Neural cell (in vitro differentiated cells): ENCODE measurements around the gene MS4A15. TPM values are rescaled to one million over a fixed set of nuclear protein-coding genes. Genes with fewer than 3 reads are reported as not detected.

Experiments used
- H2AFZ ChIP-seq: fragments of 200-600, 300-800 bp; sonication (generic), shearing (Covaris generic); 2 replicates; pipeline ENCODE4 v1.6.0; 2014; ENCODE audit warnings: low read depth, mild to moderate bottlenecking, antibody characterized with exemption, low read length, moderate library complexity
- H3F3A ChIP-seq: fragments of 200-600 bp; shearing (Covaris generic); 2 replicates; pipeline ENCODE4 v1.6.1; 2016; ENCODE audit warnings: mild to moderate bottlenecking, moderate library complexity, mixed read lengths, antibody characterized with exemption, low read length; ENCODE audit not compliant: insufficient read depth, poor library complexity, severe bottlenecking
- H3K27ac ChIP-seq: fragments of 200-600, 300-800 bp; sonication (generic), shearing (Covaris generic); 2 replicates; pipeline ENCODE4 v1.5.1; 2014; ENCODE audit warnings: mild to moderate bottlenecking, low read length, moderate library complexity
- H3K27me3 ChIP-seq: fragments of 300-800, 200-600 bp; sonication (generic), shearing (Covaris generic); 2 replicates; pipeline ENCODE4 v1.6.0; 2014; ENCODE audit warnings: mild to moderate bottlenecking, low read depth, low read length, moderate library complexity; ENCODE audit not compliant: insufficient read depth
- H3K36me3 ChIP-seq: fragments of 300-800, 200-600 bp; sonication (generic), shearing (Covaris generic); 2 replicates; pipeline ENCODE4 v1.5.1; 2014; ENCODE audit warnings: mild to moderate bottlenecking, antibody characterized with exemption, low read length, moderate library complexity; ENCODE audit not compliant: insufficient read depth
- H3K4me2 ChIP-seq: fragments of 300-800, 200-600 bp; sonication (generic), shearing (Covaris generic); 2 replicates; pipeline ENCODE4 v1.6.0; 2014; ENCODE audit warnings: mild to moderate bottlenecking, low read length
- H3K4me3 ChIP-seq: fragments of 300-800, 200-600 bp; sonication (generic), shearing (Covaris generic); 2 replicates; pipeline ENCODE4 v1.5.1; 2014; ENCODE audit warnings: mild to moderate bottlenecking, low read length, moderate library complexity
- H3K79me2 ChIP-seq: fragments of 200-600 bp; shearing (Covaris generic); replicated peaks from 2 replicates; pipeline ENCODE4 v1.6.0; 2014; ENCODE audit warnings: mild to moderate bottlenecking, low read length, moderate library complexity; ENCODE audit not compliant: insufficient read depth
- H3K9ac ChIP-seq: fragments of 300-800, 200-600 bp; sonication (generic), shearing (Covaris generic); 2 replicates; pipeline ENCODE4 v1.6.1; 2016; ENCODE audit warnings: mild to moderate bottlenecking, low read length, mixed read lengths
- H3K9me2 ChIP-seq: fragments of 200-600 bp; shearing (Covaris generic); 2 replicates; pipeline ENCODE4 v1.6.1; 2016; ENCODE audit warnings: mild to moderate bottlenecking, low read length, mixed read lengths; ENCODE audit not compliant: insufficient read depth
- H3K9me3 ChIP-seq: fragments of 200-600, 300-800 bp; sonication (generic), shearing (Covaris generic); 2 replicates; pipeline ENCODE4 v1.6.1; 2016; ENCODE audit warnings: mild to moderate bottlenecking, mixed run types, low read length, moderate library complexity, mixed read lengths
- H4K20me1 ChIP-seq: fragments of 200-600 bp; shearing (Covaris generic); 2 replicates; pipeline ENCODE4 v1.6.1; 2016; ENCODE audit warnings: mild to moderate bottlenecking, mixed run types; ENCODE audit not compliant: insufficient read depth
- CTCF ChIP-seq: fragments of 450-650 bp; IDR thresholded peaks from 2 replicates; pipeline ENCODE4 v1.5.1; 2014; ENCODE audit warnings: antibody characterized with exemption, mild to moderate bottlenecking, moderate library complexity; ENCODE audit not compliant: poor library complexity, severe bottlenecking
- EP300 ChIP-seq: fragments of 450-650 bp; conservative IDR thresholded peaks from 2 replicates; pipeline ENCODE4 v1.6.1; 2014; ENCODE audit warnings: antibody characterized with exemption, mild to moderate bottlenecking, moderate library complexity; ENCODE audit not compliant: poor library complexity, severe bottlenecking
- EZH2 ChIP-seq: fragments of 200-600, 300-800 bp; shearing (Covaris generic), sonication (generic); IDR thresholded peaks from 2 replicates; pipeline ENCODE4 v1.6.1; 2014; ENCODE audit warnings: antibody characterized with exemption, low read length, borderline replicate concordance, mild to moderate bottlenecking; ENCODE audit not compliant: insufficient read depth, poor library complexity, severe bottlenecking
- MXI1 ChIP-seq: fragments of 450-650 bp; conservative IDR thresholded peaks from 2 replicates; pipeline ENCODE4 v1.6.1; 2014; ENCODE audit warnings: antibody characterized with exemption, mild to moderate bottlenecking; ENCODE audit not compliant: poor library complexity, severe bottlenecking
- POLR2AphosphoS5 ChIP-seq: IDR thresholded peaks from 2 replicates; pipeline ENCODE4 v1.6.1; 2012
- RAD21 ChIP-seq: fragments of 450-650 bp; conservative IDR thresholded peaks from 2 replicates; pipeline ENCODE4 v1.6.1; 2014; ENCODE audit warnings: antibody characterized with exemption, mild to moderate bottlenecking, moderate library complexity
- REST ChIP-seq: IDR thresholded peaks from 2 replicates; pipeline ENCODE4 v1.6.1; 2012; ENCODE audit warnings: borderline replicate concordance
- SMC3 ChIP-seq: fragments of 450-650 bp; conservative IDR thresholded peaks from 2 replicates; pipeline ENCODE4 v1.6.1; 2014; ENCODE audit warnings: antibody characterized with exemption, mild to moderate bottlenecking, moderate library complexity; ENCODE audit not compliant: poor library complexity
- TAF1 ChIP-seq: IDR thresholded peaks from 2 replicates; pipeline ENCODE4 v1.6.1; 2012; ENCODE audit warnings: low read depth
- polyA plus RNA-seq: library from polyadenylated mRNA; depleted of rRNA; stranded (reverse); fragments of >200 nt; gene quantifications from 2 replicates; pipeline ENCODE4 v1.2.3, GENCODE V29; 2014

The MS4A15 gene
- polyA plus RNA-seq, 1 donor from 2014 or later: not detected

GRCh38 chr11:60769273-60769672 lies 12.6 kb downstream of the MS4A15 start:
- no peak overlapping the region for H3K9ac ChIP-seq
- no peak overlapping the region for H3K4me2 ChIP-seq
- H2AFZ ChIP-seq: no peak overlapping the region
- H3K9me2 ChIP-seq: no peaks in the 10 kb centered on the region
- H4K20me1 ChIP-seq: no peaks in the 10 kb centered on the region
- H3K27me3 ChIP-seq: no peaks in the 10 kb centered on the region
- TF ChIP-seq MXI1: no peak
- TF ChIP-seq EZH2: no peak
- no peak for TF ChIP-seq TAF1
- no peak for TF ChIP-seq CTCF
- TF ChIP-seq EP300: no peak
- no peak for TF ChIP-seq POLR2AphosphoS5
- no peak for TF ChIP-seq RAD21
- no peak for TF ChIP-seq REST
- no peak for TF ChIP-seq SMC3
- no peaks in the 10 kb centered on the region for H3F3A ChIP-seq
- H3K79me2 ChIP-seq: no peaks in the 10 kb centered on the region
- no peak overlapping the region for H3K4me3 ChIP-seq
- no peaks in the 10 kb centered on the region for H3K36me3 ChIP-seq
- no peaks in the 10 kb centered on the region for H3K9me3 ChIP-seq
- H3K27ac ChIP-seq: no peak overlapping the region

- Histone ChIP-seq H3K9me3 (no peaks in the 10 kb centered on the region), H3K27me3 (no peaks in the 10 kb centered on the region), H3F3A (no peaks in the 10 kb centered on the region), H3K4me3 (no peak overlapping the region), H3K9ac (no peak overlapping the region), H3K9me2 (no peaks in the 10 kb centered on the region), H3K79me2 (no peaks in the 10 kb centered on the region), H3K36me3 (no peaks in the 10 kb centered on the region), H2AFZ (no peak overlapping the region), H3K27ac (no peak overlapping the region), H3K4me2 (no peak overlapping the region), H4K20me1 (no peaks in the 10 kb centered on the region)
- no peak for TF ChIP-seq EP300
- TF ChIP-seq RAD21: no peak
- TF ChIP-seq CTCF: no peak
- TF ChIP-seq TAF1: no peak
- no peak for TF ChIP-seq EZH2
- no peak for TF ChIP-seq MXI1
- no peak for TF ChIP-seq SMC3
- no peak for TF ChIP-seq REST
These were observed 13.1 kb downstream of the MS4A15 start for GRCh38 chr11:60769811-60770210.
